ENCODE results near the gene ATP11B. TPM values are rescaled to one million over a fixed set of nuclear protein-coding genes. Genes with fewer than 3 reads are reported as not detected.

ATP11B gene
- total RNA-seq, 1 donor from 2014 or later, result 42.8 TPM

DNA sequence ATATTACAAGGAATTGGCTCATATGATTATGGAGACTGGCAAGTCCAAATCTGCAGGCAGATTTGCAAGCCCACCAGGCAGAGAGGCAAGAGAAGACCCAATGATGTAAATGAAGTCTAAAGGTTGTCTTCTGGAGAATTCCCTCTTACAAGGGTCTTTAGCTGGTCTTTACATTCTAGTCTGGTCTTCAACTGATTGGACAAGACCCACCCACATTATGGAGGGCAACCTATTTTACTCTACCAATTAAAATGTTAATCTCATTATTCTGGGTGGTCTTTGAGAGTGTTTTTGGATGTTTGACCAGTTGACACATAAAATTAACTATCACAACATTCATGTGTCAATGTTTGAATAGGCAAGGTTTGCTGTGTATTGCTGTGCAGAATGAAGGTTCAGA lies 28.0 kb upstream of the ATP11B start:
- no peak for TF ChIP-seq CTCF (IDR thresholded peaks at IDR 0.05; ENCODE audit: insufficient read depth, low read depth, low read length)
- no peak for TF ChIP-seq EZH2 (IDR thresholded peaks at IDR 0.05; ENCODE audit: insufficient read depth, low read length)
- H4K20me1 ChIP-seq (ENCODE audit: insufficient read depth, low read length), result no peaks in the 10 kb centered on the region
- no peak overlapping the region for H3K4me2 ChIP-seq (ENCODE audit: low read length)
- H2AFZ ChIP-seq (ENCODE audit: low read depth, low read length), result no peak overlapping the region
- no peaks in the 10 kb centered on the region for H3K27me3 Mint-ChIP-seq (ENCODE audit: low read depth, unreplicated experiment)
- H3K27ac Mint-ChIP-seq (ENCODE audit: unreplicated experiment), result no peak overlapping the region
- no peaks in the 10 kb centered on the region for H3K36me3 Mint-ChIP-seq (ENCODE audit: low read depth, unreplicated experiment)
- H3K9me3 Mint-ChIP-seq (ENCODE audit: unreplicated experiment), result no peaks in the 10 kb centered on the region
- no peaks in the 10 kb centered on the region for H3K4me1 ChIP-seq (ENCODE audit: insufficient read depth, low read length)
- H3K27me3 ChIP-seq (ENCODE audit: insufficient read depth, low read length), result no peaks in the 10 kb centered on the region
- no peaks in the 10 kb centered on the region for H3K36me3 ChIP-seq (ENCODE audit: insufficient read depth, low read length)
- H3K9me3 ChIP-seq (ENCODE audit: insufficient read depth, low read depth, low read length), result no peaks in the 10 kb centered on the region
- no peak for DNase-seq (ENCODE audit: low read depth)
- FAIRE-seq, result no peak
- H3K4me1 Mint-ChIP-seq (ENCODE audit: low read depth, unreplicated experiment), result no peaks in the 10 kb centered on the region
- no peak overlapping the region for H3K27ac ChIP-seq (ENCODE audit: low read depth, low read length)
- no peak overlapping the region for H3K4me3 Mint-ChIP-seq (ENCODE audit: unreplicated experiment)
- no peaks in the 10 kb centered on the region for H3K79me2 ChIP-seq (ENCODE audit: insufficient read depth, low read length)
- no peak overlapping the region for H3K4me3 ChIP-seq (ENCODE audit: insufficient read depth, low read depth, low read length)
- no peak overlapping the region for H3K9ac ChIP-seq (ENCODE audit: low read length)

DNA sequence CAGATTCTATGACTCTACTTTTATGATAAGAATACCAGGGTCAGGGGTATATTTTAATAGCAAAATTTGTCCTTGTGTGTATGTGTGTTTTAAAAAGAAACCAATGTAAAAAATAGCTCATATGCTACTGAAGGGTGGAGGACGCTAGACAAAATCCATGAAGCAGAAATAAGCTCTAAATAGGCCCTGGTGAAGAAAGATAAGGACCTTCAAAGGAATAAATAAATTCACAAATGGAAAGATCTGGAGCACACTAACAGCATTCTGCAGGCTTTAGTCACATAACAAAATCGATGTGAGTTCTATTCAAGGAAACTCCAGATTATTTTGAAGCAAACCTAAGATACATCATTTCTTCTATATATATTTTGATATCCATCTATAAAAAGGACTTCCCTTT lies 27.2 kb upstream of the ATP11B start:
- no peak overlapping the region for H3K27ac Mint-ChIP-seq (ENCODE audit: unreplicated experiment)
- H3K27me3 Mint-ChIP-seq (ENCODE audit: low read depth, unreplicated experiment), result no peaks in the 10 kb centered on the region
- TF ChIP-seq CTCF (IDR thresholded peaks at IDR 0.05; ENCODE audit: insufficient read depth, low read depth, low read length) (no peak), EZH2 (IDR thresholded peaks at IDR 0.05; ENCODE audit: insufficient read depth, low read length) (no peak)

GRCh38 chr3:182768413-182768812 lies 24.9 kb upstream of the ATP11B start:
- FAIRE-seq (no peak), DNase-seq (ENCODE audit: low read depth) (no peak)
- no peak for TF ChIP-seq EZH2 (IDR thresholded peaks at IDR 0.05; ENCODE audit: insufficient read depth, low read length)
- TF ChIP-seq CTCF (IDR thresholded peaks at IDR 0.05; ENCODE audit: insufficient read depth, low read depth, low read length), result no peak
- H3K36me3 ChIP-seq (ENCODE audit: insufficient read depth, low read length), result no peaks in the 10 kb centered on the region
- no peak overlapping the region for H3K27ac ChIP-seq (ENCODE audit: low read depth, low read length)
- Mint-ChIP-seq H3K9me3 (ENCODE audit: unreplicated experiment) (no peaks in the 10 kb centered on the region), H3K27ac (ENCODE audit: unreplicated experiment) (no peak overlapping the region), H3K4me3 (ENCODE audit: unreplicated experiment) (no peak overlapping the region), H3K4me1 (ENCODE audit: low read depth, unreplicated experiment) (no peaks in the 10 kb centered on the region), H3K36me3 (ENCODE audit: low read depth, unreplicated experiment) (no peaks in the 10 kb centered on the region), H3K27me3 (ENCODE audit: low read depth, unreplicated experiment) (no peaks in the 10 kb centered on the region)
- H3K79me2 ChIP-seq (ENCODE audit: insufficient read depth, low read length), result no peaks in the 10 kb centered on the region
- no peak overlapping the region for H3K4me2 ChIP-seq (ENCODE audit: low read length)
- no peaks in the 10 kb centered on the region for H3K27me3 ChIP-seq (ENCODE audit: insufficient read depth, low read length)
- no peak overlapping the region for H2AFZ ChIP-seq (ENCODE audit: low read depth, low read length)
- no peaks in the 10 kb centered on the region for H3K9me3 ChIP-seq (ENCODE audit: insufficient read depth, low read depth, low read length)
- H3K9ac ChIP-seq (ENCODE audit: low read length), result no peak overlapping the region
- no peaks in the 10 kb centered on the region for H3K4me1 ChIP-seq (ENCODE audit: insufficient read depth, low read length)
- no peaks in the 10 kb centered on the region for H4K20me1 ChIP-seq (ENCODE audit: insufficient read depth, low read length)
- no peak overlapping the region for H3K4me3 ChIP-seq (ENCODE audit: insufficient read depth, low read depth, low read length)

More for the DNA sequence above, 27.2 kb upstream of the ATP11B start:
- H3K36me3 ChIP-seq (ENCODE audit: insufficient read depth, low read length), result no peaks in the 10 kb centered on the region
- no peak overlapping the region for H3K9ac ChIP-seq (ENCODE audit: low read length)
- H2AFZ ChIP-seq (ENCODE audit: low read depth, low read length), result no peak overlapping the region
- no peak for FAIRE-seq
- H3K4me1 ChIP-seq (ENCODE audit: insufficient read depth, low read length), result no peaks in the 10 kb centered on the region
- no peak overlapping the region for H3K27ac ChIP-seq (ENCODE audit: low read depth, low read length)
- H3K79me2 ChIP-seq (ENCODE audit: insufficient read depth, low read length), result no peaks in the 10 kb centered on the region
- H3K9me3 ChIP-seq (ENCODE audit: insufficient read depth, low read depth, low read length), result no peaks in the 10 kb centered on the region
- H3K36me3 Mint-ChIP-seq (ENCODE audit: low read depth, unreplicated experiment), result no peaks in the 10 kb centered on the region
- no peaks in the 10 kb centered on the region for H4K20me1 ChIP-seq (ENCODE audit: insufficient read depth, low read length)
- no peaks in the 10 kb centered on the region for H3K27me3 ChIP-seq (ENCODE audit: insufficient read depth, low read length)
- H3K4me3 Mint-ChIP-seq (ENCODE audit: unreplicated experiment), result no peak overlapping the region
- no peak overlapping the region for H3K4me3 ChIP-seq (ENCODE audit: insufficient read depth, low read depth, low read length)
- no peak overlapping the region for H3K4me2 ChIP-seq (ENCODE audit: low read length)
- no peaks in the 10 kb centered on the region for H3K9me3 Mint-ChIP-seq (ENCODE audit: unreplicated experiment)
- DNase-seq (ENCODE audit: low read depth), result no peak
- H3K4me1 Mint-ChIP-seq (ENCODE audit: low read depth, unreplicated experiment), result no peaks in the 10 kb centered on the region
